GM10847 (cell line): ENCODE results near the gene BTF3.

Experiments
- POLR2A ChIP-seq: IDR thresholded peaks from 2 replicates; pipeline ENCODE4 v1.6.1; 2011; ENCODE audit not compliant: insufficient read length; ENCODE audit errors: extremely low read depth

The BTF3 gene

GRCh38 chr5:73482383-73483136 lies 15.7 kb upstream of the BTF3 start:
- no peak for TF ChIP-seq POLR2A

DNA sequence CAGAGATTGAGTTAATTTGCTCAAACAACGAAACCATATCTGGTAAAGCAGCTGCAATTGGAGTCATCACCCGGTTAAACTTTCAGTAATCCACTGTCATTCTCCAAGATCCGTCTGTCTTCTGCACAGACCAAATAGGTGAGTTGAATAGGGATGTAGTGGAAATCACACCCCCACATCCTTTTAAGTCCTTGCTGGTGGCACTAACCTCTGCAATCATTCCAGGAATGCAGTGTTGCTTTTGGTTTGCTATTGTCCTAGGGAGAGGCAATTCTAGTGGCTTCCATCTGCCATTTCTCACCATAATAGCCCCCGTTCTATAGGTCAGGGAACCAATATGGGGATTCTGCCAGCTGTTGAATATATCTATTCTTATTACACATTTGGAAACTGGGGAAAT lies 14.6 kb upstream of the BTF3 start:
- no peak for TF ChIP-seq POLR2A

DNA sequence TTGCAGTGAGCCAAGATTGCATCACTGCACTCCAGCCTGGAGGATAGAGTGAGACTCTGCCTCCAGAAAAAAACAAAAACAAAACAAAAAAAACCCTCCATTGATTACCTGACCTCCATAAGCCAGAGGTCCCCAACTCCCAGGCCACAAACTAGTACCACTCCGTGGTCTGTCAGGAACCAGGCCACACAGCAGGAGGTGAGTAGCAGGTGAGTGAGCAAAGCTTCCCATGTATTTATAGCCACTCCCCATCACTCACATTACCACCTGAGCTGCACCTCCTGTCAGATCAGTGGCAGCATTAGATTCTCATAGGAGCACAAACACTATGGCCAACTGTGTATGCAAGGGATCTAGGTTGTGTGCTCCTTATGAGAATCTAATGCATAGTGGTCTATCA lies 13.7 kb upstream of the BTF3 start:
- no peak for TF ChIP-seq POLR2A

DNA sequence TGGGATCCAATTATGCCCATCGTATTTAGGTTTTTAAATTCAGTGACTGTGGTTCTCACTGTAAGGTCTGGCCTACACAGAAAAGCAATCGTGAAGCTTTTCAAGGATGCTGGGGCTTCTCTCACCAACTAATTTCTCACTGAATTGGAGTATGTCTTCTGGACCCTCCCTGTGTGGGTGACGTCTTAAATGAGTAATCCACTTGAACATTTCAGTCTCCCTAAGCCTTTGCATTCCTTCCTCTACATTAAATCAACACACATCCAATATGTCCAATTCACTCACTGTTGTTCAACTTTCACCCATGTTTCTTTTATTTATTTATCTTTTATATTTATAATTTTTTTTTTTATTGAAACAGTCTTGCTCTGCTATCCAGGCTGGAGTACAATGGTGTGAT lies 12.5 kb upstream of the BTF3 start:
- no peak for TF ChIP-seq POLR2A

DNA sequence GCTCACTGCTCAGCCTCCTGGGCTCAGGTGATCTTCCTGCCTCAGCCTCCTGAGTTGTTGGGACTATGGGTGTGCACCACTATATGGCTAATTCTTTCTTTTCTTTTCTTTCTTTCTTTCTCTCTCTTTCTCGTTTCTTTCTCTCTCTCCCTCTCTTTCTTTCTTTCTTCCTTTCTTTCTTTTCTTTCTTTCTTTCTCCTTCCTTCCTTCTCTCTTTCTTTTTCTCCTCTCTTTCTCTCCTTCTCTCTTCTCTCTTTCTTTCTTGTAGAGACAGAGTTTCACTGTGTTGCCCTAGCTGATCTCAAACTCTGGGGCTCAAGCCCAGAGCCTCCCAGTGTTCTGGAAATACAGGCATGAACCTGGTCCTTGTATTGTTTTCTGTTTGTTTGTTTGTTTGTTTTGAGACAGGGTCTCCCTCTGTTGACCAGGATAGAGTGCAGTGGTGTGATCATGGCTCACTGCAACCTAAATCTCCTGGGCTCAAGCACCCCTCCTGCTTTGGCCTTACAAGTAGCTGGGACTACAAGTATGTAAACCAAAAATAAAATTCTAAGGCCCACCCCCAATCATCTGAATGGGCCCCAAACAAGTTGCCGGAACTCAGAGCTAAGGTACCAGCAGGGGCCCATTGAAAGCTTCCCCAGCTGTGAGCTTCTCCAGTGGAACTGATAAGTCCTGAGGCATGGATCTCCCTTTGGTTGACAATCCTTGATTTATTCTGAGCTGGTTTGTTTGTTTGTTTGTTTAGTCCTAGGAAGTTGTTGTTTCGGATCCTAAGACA lies 11.9 kb upstream of the BTF3 start:
- no peak for TF ChIP-seq POLR2A

DNA sequence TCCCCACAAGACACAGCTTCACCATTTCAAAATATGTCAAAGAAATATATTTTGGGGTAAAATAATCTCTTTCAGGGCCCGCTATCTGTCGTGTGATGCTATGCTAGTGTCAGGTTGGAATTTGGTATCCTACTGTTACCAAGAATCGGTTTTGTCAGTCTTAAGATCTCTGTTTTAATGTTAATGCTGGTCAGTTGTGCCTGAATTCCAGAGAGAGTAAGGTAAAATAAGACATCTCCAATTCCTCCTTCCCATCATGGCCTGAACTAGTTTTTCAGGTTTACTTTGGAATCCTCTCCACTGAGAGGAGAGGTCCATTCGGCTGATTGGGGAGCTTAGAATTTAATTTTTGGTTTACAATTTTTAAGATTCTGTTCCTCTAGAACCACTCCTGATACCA lies 10.4 kb upstream of the BTF3 start:
- no peak for TF ChIP-seq POLR2A

- TF ChIP-seq POLR2A, result no peak
These were observed 9.4 kb upstream of the BTF3 start for GRCh38 chr5:73488806-73489205.

- no peak for TF ChIP-seq POLR2A
These were observed 8.2 kb upstream of the BTF3 start for GRCh38 chr5:73490088-73490487.

DNA sequence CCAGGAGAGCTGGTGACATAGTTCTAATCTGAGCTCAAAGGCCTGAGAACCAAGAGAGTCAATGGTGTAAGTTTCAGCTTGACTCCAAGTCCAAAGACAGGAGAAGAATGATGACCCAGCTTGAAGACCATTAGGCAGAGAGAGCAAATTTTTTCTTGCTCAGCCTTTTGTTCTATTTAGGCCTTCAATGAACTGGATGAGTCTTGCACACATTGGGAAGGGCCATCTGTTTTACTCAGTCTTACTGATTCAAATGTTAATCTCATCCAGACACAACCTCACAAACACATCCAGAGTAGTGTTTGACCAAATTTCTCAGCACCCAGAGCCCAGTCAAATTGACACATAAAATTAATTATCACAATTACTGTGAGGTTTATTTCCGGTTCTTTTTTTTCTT lies 7.1 kb upstream of the BTF3 start:
- TF ChIP-seq POLR2A, result no peak

DNA sequence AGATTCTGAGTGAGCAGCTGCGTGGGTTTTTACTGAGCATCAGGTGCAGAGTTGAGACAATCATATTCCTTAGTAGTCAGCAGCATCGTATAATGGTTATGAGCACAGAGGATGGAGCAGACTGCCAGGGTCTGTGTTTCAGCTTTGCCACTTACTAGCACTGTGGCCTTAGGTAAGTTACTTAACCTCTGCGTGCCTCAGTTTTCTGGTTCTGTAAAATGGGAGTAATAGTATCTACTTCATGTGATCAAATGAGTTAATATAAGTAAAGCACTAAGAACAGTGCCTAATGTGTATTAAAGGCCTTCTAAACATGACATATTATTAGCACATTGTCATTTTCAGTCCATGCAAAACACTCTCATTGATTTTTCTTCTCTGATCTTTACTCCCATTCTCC lies 4.8 kb upstream of the BTF3 start:
- no peak for TF ChIP-seq POLR2A

GRCh38 chr5:73494721-73495120 lies 3.5 kb upstream of the BTF3 start:
- TF ChIP-seq POLR2A, result no peak

GRCh38 chr5:73495772-73496335 lies 2.4 kb upstream of the BTF3 start:
- TF ChIP-seq POLR2A, result no peak

DNA sequence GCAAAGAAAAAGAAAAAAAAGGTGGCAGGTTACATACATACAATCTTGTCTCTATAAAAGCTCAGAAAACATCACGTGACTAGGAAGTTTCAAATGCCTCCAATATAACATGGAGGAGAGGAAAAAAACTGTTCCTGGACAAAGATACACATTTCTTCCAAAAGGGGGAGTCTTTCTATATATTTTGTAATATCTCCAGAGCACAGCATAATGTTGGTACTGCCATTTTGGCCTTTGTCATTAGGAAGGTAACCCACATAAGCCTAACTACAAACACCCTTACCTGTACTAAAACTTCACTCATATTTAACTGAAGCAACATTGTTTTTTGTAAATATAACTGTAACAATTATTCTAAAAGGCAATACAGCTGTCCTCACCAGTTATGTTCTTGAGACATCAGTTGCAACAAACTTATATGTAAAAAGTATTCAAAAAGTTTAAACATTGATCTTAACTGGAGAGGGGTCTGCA lies 1.2 kb upstream of the BTF3 start:
- TF ChIP-seq POLR2A, result no peak

GRCh38 chr5:73497497-73498056 lies 665 bp upstream of the BTF3 start:
- TF ChIP-seq POLR2A, result no peak

GRCh38 chr5:73499187-73499586 lies 945 bp downstream of the BTF3 start:
- no peak for TF ChIP-seq POLR2A

- TF ChIP-seq POLR2A, result no peak
These were observed 1.5 kb downstream of the BTF3 start for GRCh38 chr5:73499756-73500155.
